RPMI7951 (cell line): ENCODE data around the gene OR10K2. TPM values are rescaled to one million over a fixed set of nuclear protein-coding genes. Genes with fewer than 3 reads are reported as not detected.
"Not testable (repeated sequence)": the region's sequence is repeated elsewhere in the genome, so short reads cannot be mapped to it uniquely, and the experiment has no call there.

Experiments
- DNase-seq: peaks from one replicate; pipeline ENCODE4 v3.0.0-alpha.2; 2012; ENCODE audit warnings: low read depth
- total RNA-seq: library from RNA; depleted of rRNA; stranded (reverse); fragments of >200 nt; shearing (Covaris generic); gene quantifications from 2 replicates; pipeline ENCODE4 v1.2.3, GENCODE V29; 2014; rRNA removed

The OR10K2 gene
- not detected in 2 replicates for total RNA-seq

GRCh38 chr1:158426137-158426536 is at the start of gene OR10K2:
Gene OR10K2, minus strand, starts transcription at chr1:158426237. Its CDS starts 5,371 bp downstream, at chr1:158420866.
- DNase-seq = no peak

- DNase-seq = no peak
Observed at GRCh38 chr1:158471920-158472319, 45.9 kb upstream of the OR10K2 start, which contains the start of gene OR10R2. Gene OR10R2, plus strand, starts transcription at chr1:158472220. Its CDS starts 106 bp downstream, at chr1:158472326.

GRCh38 chr1:158461534-158461933 is 35.5 kb upstream of the OR10K2 start, which contains the start of gene OR10K1:
Gene OR10K1, plus strand, starts transcription at chr1:158461834. Its CDS starts 3,728 bp downstream, at chr1:158465562.
- no peak for DNase-seq

GRCh38 chr1:158458263-158458662 is 32.2 kb upstream of the OR10K2 start:
- DNase-seq = no peak

GRCh38 chr1:158457246-158457645 is 31.2 kb upstream of the OR10K2 start:
- no peak for DNase-seq

GRCh38 chr1:158454537-158454936 is 28.5 kb upstream of the OR10K2 start:
- DNase-seq = no peak

GRCh38 chr1:158445376-158445775 is 19.3 kb upstream of the OR10K2 start:
- no peak for DNase-seq

- DNase-seq = no peak
Observed at GRCh38 chr1:158434741-158435140, 8.7 kb upstream of the OR10K2 start.

- not testable (repeated sequence) for DNase-seq
Observed at GRCh38 chr1:158430163-158430562, 4.1 kb upstream of the OR10K2 start.

- no peak for DNase-seq
Observed at GRCh38 chr1:158425027-158425426, 1.0 kb downstream of the OR10K2 start.

- no peak for DNase-seq
Observed at GRCh38 chr1:158422212-158422611, 3.8 kb downstream of the OR10K2 start.

GRCh38 chr1:158417586-158417985 is 8.5 kb downstream of the OR10K2 start:
- no peak for DNase-seq

- DNase-seq = no peak
Observed at GRCh38 chr1:158414651-158415345, 11.2 kb downstream of the OR10K2 start.

GRCh38 chr1:158407092-158407491 is 18.9 kb downstream of the OR10K2 start:
- no peak for DNase-seq

- DNase-seq = no peak
Observed at GRCh38 chr1:158400871-158401270, 25.2 kb downstream of the OR10K2 start.

GRCh38 chr1:158398818-158399514 is 27.1 kb downstream of the OR10K2 start, which contains the start of gene OR10T2:
Gene OR10T2, minus strand, starts transcription at chr1:158399466. Its CDS starts 0 bp downstream, at chr1:158399466.
- DNase-seq = no peak

GRCh38 chr1:158396646-158397045 is 29.4 kb downstream of the OR10K2 start:
- DNase-seq = no peak

- DNase-seq = no peak
Observed at GRCh38 chr1:158393476-158393875, 32.6 kb downstream of the OR10K2 start.

GRCh38 chr1:158391099-158391498 is 34.9 kb downstream of the OR10K2 start:
- no peak for DNase-seq

- DNase-seq = no peak
Observed at GRCh38 chr1:158390331-158390730, 35.7 kb downstream of the OR10K2 start.

GRCh38 chr1:158374860-158375259 is 51.2 kb downstream of the OR10K2 start:
- DNase-seq = no peak

- not testable (repeated sequence) for DNase-seq
Observed at GRCh38 chr1:158374101-158374500, 51.9 kb downstream of the OR10K2 start.
